H9 (cell line): Measurements from ENCODE around the gene PPIL3. TPM values are rescaled to one million over a fixed set of nuclear protein-coding genes. Genes with fewer than 3 reads are reported as not detected.

Experiments
- DNase-seq: peaks from one replicate; pipeline ENCODE4 v3.0.0-alpha.2; 2017
- H2AFZ ChIP-seq: one replicate; pipeline ENCODE4 v1.6.1; 2013; ENCODE audit warnings: mild to moderate bottlenecking, low read length, control low read depth, moderate library complexity
- H2AK5ac ChIP-seq: 2 replicates; pipeline ENCODE4 v1.6.1; 2013; ENCODE audit warnings: low read length, control low read depth, mixed read lengths; ENCODE audit not compliant: insufficient read length
- H2BK120ac ChIP-seq: one replicate; pipeline ENCODE4 v1.6.1; 2013; ENCODE audit warnings: low read depth, mild to moderate bottlenecking, low read length, control low read depth, inconsistent platforms; ENCODE audit not compliant: poor library complexity, severe bottlenecking
- H2BK12ac ChIP-seq: 2 replicates; pipeline ENCODE4 v1.6.1; 2013; ENCODE audit warnings: low read length, control low read depth, mixed read lengths, low read depth; ENCODE audit not compliant: insufficient read length
- H2BK15ac ChIP-seq: 2 replicates; pipeline ENCODE4 v1.6.1; 2013; ENCODE audit warnings: low read depth, low read length, control low read depth
- H2BK20ac ChIP-seq: one replicate; pipeline ENCODE4 v1.6.1; 2013; ENCODE audit warnings: low read depth, mild to moderate bottlenecking, low read length, control low read depth, inconsistent platforms; ENCODE audit not compliant: poor library complexity, severe bottlenecking
- H2BK5ac ChIP-seq: 2 replicates; pipeline ENCODE4 v1.6.1; 2013; ENCODE audit warnings: low read length, control low read depth, mixed read lengths; ENCODE audit not compliant: insufficient read length
- H3K14ac ChIP-seq: 2 replicates; pipeline ENCODE4 v1.6.1; 2013; ENCODE audit warnings: low read length, control low read depth; ENCODE audit not compliant: insufficient read depth
- H3K18ac ChIP-seq: 2 replicates; pipeline ENCODE4 v1.6.1; 2013; ENCODE audit warnings: low read depth, mild to moderate bottlenecking, mixed read lengths, low read length, control low read depth; ENCODE audit not compliant: insufficient read length
- H3K23ac ChIP-seq: 2 replicates; pipeline ENCODE4 v1.6.1; 2013; ENCODE audit warnings: low read length, control low read depth, mixed read lengths, low read depth; ENCODE audit not compliant: insufficient read length
- H3K23me2 ChIP-seq: 2 replicates; pipeline ENCODE4 v1.6.1; 2013; ENCODE audit warnings: low read depth, mild to moderate bottlenecking, mixed read lengths, low read length, control low read depth; ENCODE audit not compliant: insufficient read length, poor library complexity, severe bottlenecking
- H3K27ac ChIP-seq: 2 replicates; pipeline ENCODE4 v1.5.1; 2013; ENCODE audit warnings: low read length, control low read depth, mixed read lengths, low read depth; ENCODE audit not compliant: insufficient read length
- H3K27me3 ChIP-seq: 2 replicates; pipeline ENCODE4 v1.6.1; 2013; ENCODE audit warnings: low read length, control low read depth, inconsistent platforms; ENCODE audit not compliant: insufficient read depth
- H3K4ac ChIP-seq: 2 replicates; pipeline ENCODE4 v1.6.1; 2013; ENCODE audit warnings: low read depth, mild to moderate bottlenecking, control low read depth, inconsistent platforms, low read length, moderate library complexity
- H3K4me1 ChIP-seq: 2 replicates; pipeline ENCODE4 v1.6.1; 2013; ENCODE audit warnings: low read length, control low read depth, inconsistent platforms; ENCODE audit not compliant: insufficient read depth
- H3K4me2 ChIP-seq: 2 replicates; pipeline ENCODE4 v1.6.1; 2013; ENCODE audit warnings: low read length, control low read depth, mixed read lengths; ENCODE audit not compliant: insufficient read length, insufficient read depth
- H3K56ac ChIP-seq: 2 replicates; pipeline ENCODE4 v1.6.1; 2013; ENCODE audit warnings: low read depth, mild to moderate bottlenecking, mixed read lengths, low read length, control low read depth; ENCODE audit not compliant: insufficient read length
- H3K79me1 ChIP-seq: 2 replicates; pipeline ENCODE4 v1.6.1; 2013; ENCODE audit warnings: low read depth, mild to moderate bottlenecking, moderate library complexity, low read length, control low read depth, inconsistent platforms; ENCODE audit not compliant: insufficient read depth, poor library complexity, severe bottlenecking
- H3K79me2 ChIP-seq: 2 replicates; pipeline ENCODE4 v1.6.1; 2013; ENCODE audit warnings: low read length, control low read depth, inconsistent platforms; ENCODE audit not compliant: insufficient read depth
- H3K9ac ChIP-seq: 2 replicates; pipeline ENCODE4 v1.6.1; 2013; ENCODE audit warnings: low read length, control low read depth, mixed read lengths; ENCODE audit not compliant: insufficient read length; ENCODE audit errors: extremely low read depth
- H3K9me3 ChIP-seq: one replicate; pipeline ENCODE4 v1.6.1; 2013; ENCODE audit warnings: low read depth, low read length, inconsistent platforms; ENCODE audit not compliant: control insufficient read depth
- H3T11ph ChIP-seq: one replicate; pipeline ENCODE4 v1.6.1; 2013; ENCODE audit warnings: mild to moderate bottlenecking, low read length, control low read depth, inconsistent platforms
- H4K20me1 ChIP-seq: one replicate; pipeline ENCODE4 v1.6.1; 2013; ENCODE audit not compliant: control insufficient read depth, insufficient read length, insufficient read depth
- H4K5ac ChIP-seq: 2 replicates; pipeline ENCODE4 v1.6.1; 2013; ENCODE audit warnings: low read depth, mild to moderate bottlenecking, mixed read lengths, low read length, control low read depth; ENCODE audit not compliant: insufficient read length
- H4K8ac ChIP-seq: replicated peaks from 2 replicates; pipeline ENCODE4 v1.6.1; 2013; ENCODE audit warnings: low read length, control low read depth, mixed read lengths, low read depth; ENCODE audit not compliant: insufficient read length
- H4K91ac ChIP-seq: 2 replicates; pipeline ENCODE4 v1.6.1; 2013; ENCODE audit warnings: low read depth, mild to moderate bottlenecking, moderate library complexity, mixed read lengths, low read length, control low read depth; ENCODE audit not compliant: insufficient read length
- H3K27ac Mint-ChIP-seq, 3 experiments: 2 replicates in 2 of 3; 3 replicates in 1 of 3; pipeline ENCODE4 v1.8.0; 2020 to 2021; ENCODE audit warnings: mixed read lengths in 3 of 3, mild to moderate bottlenecking in 1 of 3, moderate library complexity in 1 of 3
- H3K27me3 Mint-ChIP-seq: 2 replicates; pipeline ENCODE4 v1.8.0; 2021; ENCODE audit warnings: low read depth, mild to moderate bottlenecking, moderate library complexity, mixed read lengths
- H3K36me3 Mint-ChIP-seq, 3 experiments: 2 replicates in 2 of 3; 3 replicates in 1 of 3; pipeline ENCODE4 v1.8.0; 2020 to 2021; ENCODE audit warnings: low read depth in 3 of 3, mixed read lengths in 3 of 3; ENCODE audit not compliant: insufficient read depth in 1 of 3
- H3K4me1 Mint-ChIP-seq, 2 experiments: 2 replicates each; pipeline ENCODE4 v1.8.0; 2020; ENCODE audit warnings: mixed read lengths in 2 of 2
- H3K4me3 Mint-ChIP-seq, 2 experiments: 2 replicates in 1 of 2; 3 replicates in 1 of 2; pipeline ENCODE4 v1.8.0; 2020 to 2021; ENCODE audit warnings: mild to moderate bottlenecking in 2 of 2, mixed read lengths in 2 of 2, moderate library complexity in 1 of 2
- H3K9me3 Mint-ChIP-seq, 2 experiments: 2 replicates in 1 of 2; 3 replicates in 1 of 2; pipeline ENCODE4 v1.8.0; 2020; ENCODE audit warnings: mild to moderate bottlenecking in 2 of 2, mixed read lengths in 2 of 2, moderate library complexity in 1 of 2
- CTCF ChIP-seq: fragments of 200-600 bp; sonication (generic); conservative IDR thresholded peaks from 3 replicates; pipeline ENCODE4 v1.8.0; 2021; ENCODE audit warnings: antibody characterized with exemption, mild to moderate bottlenecking
- WGBS: extraction: QIAGEN DNeasy Blood & Tissue Kit; methylation state at CpG from one replicate; pipeline ENCODE4 v1.1.7; 2013; ENCODE audit warnings: missing lambda C conversion rate, low lambda C conversion rate, mixed read lengths; ENCODE audit not compliant: insufficient read length; ENCODE audit errors: extremely low coverage; 5-methylcytosine and 5-hydroxymethylcytosine counted together
- total RNA-seq: library from RNA; stranded (reverse); gene quantifications from 2 replicates; pipeline ENCODE4 v1.2.1, GENCODE V29; 2021

PPIL3 gene
- total RNA-seq, 1 experiment from 2014 or later: 63.4 TPM

DNA sequence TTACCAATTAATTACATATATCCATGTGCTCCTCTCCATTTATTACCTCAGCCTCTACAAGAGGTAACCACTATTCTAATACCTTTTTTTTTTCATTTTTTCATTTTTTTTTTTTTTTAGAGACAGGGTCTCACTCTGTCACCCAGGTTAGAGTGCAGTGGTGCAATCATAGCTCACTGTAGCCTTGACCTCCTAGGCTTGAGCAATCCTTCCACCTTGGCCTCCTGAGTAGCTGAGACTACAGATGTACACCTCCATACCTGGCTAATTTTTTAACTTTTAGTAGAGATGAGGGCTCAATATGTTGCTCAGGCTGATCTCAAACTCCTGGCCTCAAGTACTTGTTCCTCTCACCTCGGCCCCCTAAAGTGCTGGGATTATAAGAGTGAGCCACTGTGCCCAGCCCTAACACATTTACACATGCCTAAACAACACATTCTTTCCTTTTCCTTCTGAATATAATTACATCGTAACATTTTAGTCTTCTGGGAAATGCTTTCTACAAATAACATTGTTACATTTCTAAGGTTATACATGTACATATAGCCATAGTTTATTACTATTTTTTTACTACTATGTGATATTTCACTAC lies 10.5 kb downstream of the PPIL3 start:
- Histone ChIP-seq H4K20me1 (no peaks in the 10 kb centered on the region), H2BK20ac (no peak overlapping the region), H3K18ac (no peak overlapping the region), H3K9ac (no peak overlapping the region), H3K23me2 (no peaks in the 10 kb centered on the region), H3K27ac (no peak overlapping the region), H2BK12ac (no peak overlapping the region), H3K23ac (no peak overlapping the region), H2BK120ac (no peak overlapping the region), H3K4me1 (no peaks in the 10 kb centered on the region), H2BK15ac (no peak overlapping the region), H3K79me1 (no peaks in the 10 kb centered on the region), H3K27me3 (no peaks in the 10 kb centered on the region), H3K4me2 (no peak overlapping the region), H4K8ac (no peak overlapping the region), H3T11ph (no peak overlapping the region), H4K91ac (no peak overlapping the region), H2AFZ (no peak overlapping the region), H3K56ac (no peak overlapping the region), H2BK5ac (no peak overlapping the region), H4K5ac (no peak overlapping the region), H3K14ac (no peak overlapping the region), H3K4ac (no peak overlapping the region), H3K9me3 (no peaks in the 10 kb centered on the region), H3K79me2 (no peaks in the 10 kb centered on the region), H2AK5ac (no peak overlapping the region)
- no CpG with 5 or more reads among the region's 2 CpGs for WGBS
- H3K27me3 Mint-ChIP-seq: no peaks in the 10 kb centered on the region
- H3K36me3 Mint-ChIP-seq: peaks cover 18 to 77% (median 77%) of the 10 kb centered on the region in 3 experiments
- DNase-seq: no peak
- H3K9me3 Mint-ChIP-seq: no peaks in the 10 kb centered on the region
- no peaks in the 10 kb centered on the region for H3K4me1 Mint-ChIP-seq
- no peak for TF ChIP-seq CTCF
- no peak overlapping the region for H3K27ac Mint-ChIP-seq
- H3K4me3 Mint-ChIP-seq: no peak overlapping the region
